Spleen (tissue), 11 donors: ENCODE results near the gene UQCRQ. TPM values are rescaled to one million over a fixed set of nuclear protein-coding genes. Genes with fewer than 3 reads are reported as not detected.

Experiments used
- DNase-seq: peaks from one replicate; pipeline ENCODE4 v3.0.0-alpha.2; 2020
- H3K27ac ChIP-seq, 8 donors: fragments of 200-600 bp; sonication (generic) in 7 of 8; 1 replicate in 4 of 8; 2 replicates in 4 of 8; pipeline versions ENCODE4 v1.5.0 to v1.8.0; 2016 to 2021; ENCODE audit warnings: inconsistent platforms in 4 of 8, mild to moderate bottlenecking in 4 of 8, moderate library complexity in 1 of 8
- H3K27me3 ChIP-seq, 7 donors: fragments of 200-600 bp; sonication (generic) in 6 of 7; replicated peaks in 1 of 7; 1 replicate in 4 of 7; 2 replicates in 3 of 7; pipeline versions ENCODE4 v1.5.0 to v1.8.0; 2016 to 2021; ENCODE audit warnings: inconsistent platforms in 3 of 7, mild to moderate bottlenecking in 1 of 7
- H3K36me3 ChIP-seq, 6 donors: fragments of 200-600 bp; sonication (generic) in 5 of 6; 1 replicate in 4 of 6; 2 replicates in 2 of 6; pipeline versions ENCODE4 v1.5.0 to v1.8.0; 2016 to 2021; ENCODE audit warnings: inconsistent platforms in 2 of 6
- H3K4me1 ChIP-seq, 6 donors: fragments of 200-600 bp; sonication (generic) in 5 of 6; 1 replicate in 3 of 6; 2 replicates in 3 of 6; pipeline versions ENCODE4 v1.5.0 to v1.8.0; 2016 to 2021; ENCODE audit warnings: inconsistent platforms in 3 of 6
- H3K4me3 ChIP-seq, 8 donors: fragments of 200-600 bp; sonication (generic) in 7 of 8; 1 replicate in 4 of 8; 2 replicates in 4 of 8; pipeline versions ENCODE4 v1.5.0 to v1.8.0; 2016 to 2021; ENCODE audit warnings: inconsistent platforms in 4 of 8, mild to moderate bottlenecking in 4 of 8, moderate library complexity in 2 of 8
- H3K9me3 ChIP-seq, 8 donors: fragments of 200-600 bp; sonication (generic) in 7 of 8; 1 replicate in 4 of 8; 2 replicates in 4 of 8; pipeline versions ENCODE4 v1.5.0 to v1.8.0; 2016 to 2021; ENCODE audit warnings: inconsistent platforms in 4 of 8
- CTCF ChIP-seq, 11 experiments: fragments of 200-600 bp in 7 of 11; fragments of 450-650 bp in 4 of 11; sonication (generic) in 4 of 11; IDR thresholded peaks in 8 of 11; conservative IDR thresholded peaks in 3 of 11; 1 replicate in 7 of 11; 2 replicates in 4 of 11; pipeline versions ENCODE4 v1.4.0 to v1.8.0; 2016 to 2021; ENCODE audit warnings: antibody characterized with exemption in 11 of 11, inconsistent platforms in 4 of 11, mild to moderate bottlenecking in 1 of 11
- POLR2A ChIP-seq, 3 donors: fragments of 450-650 bp; IDR thresholded peaks; one replicate each; pipeline ENCODE4 v1.5.1; 2017; ENCODE audit warnings: antibody characterized with exemption in 3 of 3, mild to moderate bottlenecking in 1 of 3
- POLR2AphosphoS5 ChIP-seq, 3 donors: sonication (generic); formaldehyde crosslinking; IDR thresholded peaks; one replicate each; pipeline ENCODE4 v1.5.1; 2017; ENCODE audit warnings: antibody characterized with exemption in 3 of 3
- WGBS, 5 donors: extraction: QIAGEN DNeasy Blood & Tissue Kit in 3 of 5; methylation state at CpG; one replicate each; pipeline versions ENCODE4 v1.1.5 to v1.1.7; 2013 to 2018; 5-methylcytosine and 5-hydroxymethylcytosine counted together
- intact Hi-C: fragments of 100-400 bp; cut with DNase I; formaldehyde crosslinking; loops from one replicate; pipeline ENCODE4 v1.15.0; 2023; ENCODE audit warnings: low total_unique reads
- polyA plus RNA-seq, 3 donors: library from polyadenylated mRNA; stranded (reverse); fragments of 200-250 nt; gene quantifications; one replicate each; pipeline ENCODE4 v1.2.1, GENCODE V29; 2013
- total RNA-seq, 7 donors: library from RNA; depleted of rRNA in 3 of 7; stranded (reverse); fragments of >200 nt in 3 of 7; fragmentation: NEBNext Ultra II Directional in 4 of 7; extraction: Animal tissue kit (Norgen Biotek cat#: 25700) in 4 of 7; gene quantifications; one replicate each; pipeline versions ENCODE4 v1.1.0 to v1.2.1, GENCODE V29; 2016 to 2021
- donor health status: healthy with polysubstance abuse.
- donor health status: DM: no; HTN: no; CAD: no; lungs with moderate emphysema.
- donor health status: DM: no; HTN: no; CAD: no.
- donor health status: Bipolar disorder and iron deficiency.
- donor health status: healthy.
- donor health status: DM: no; HTN: no; CAD: no.
- donor health status: DM: yes; HTN: yes; CAD: no.

The UQCRQ gene
- total and polyA plus RNA-seq, 10 donors, result 59.6 to 266 (median 164) TPM

DNA sequence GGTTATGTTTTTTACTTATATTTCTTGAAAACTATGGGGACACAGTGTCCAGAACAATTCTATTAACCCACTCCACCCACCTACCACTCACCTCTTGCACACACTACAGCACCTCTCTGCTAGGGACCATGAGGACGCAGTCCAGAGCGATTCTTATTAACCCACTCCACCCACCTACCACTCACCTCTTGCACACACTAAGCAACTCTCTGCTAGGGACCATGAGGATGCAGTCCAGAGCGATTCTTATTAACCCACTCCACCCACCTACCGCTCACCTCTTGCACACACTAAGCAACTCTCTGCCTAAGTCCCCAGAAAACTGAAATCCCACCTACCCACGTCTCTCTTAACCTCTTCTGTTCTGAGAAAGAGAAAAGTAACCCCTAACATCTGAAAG lies 33.8 kb upstream of the UQCRQ start:
- peaks cover 0 to 41% (median 12%) of the 10 kb centered on the region in 7 donors for H3K27me3 ChIP-seq
- H3K4me3 ChIP-seq, result no peak overlapping the region
- no peak for TF ChIP-seq POLR2A (IDR thresholded peaks at IDR 0.05)
- TF ChIP-seq POLR2AphosphoS5 (IDR thresholded peaks at IDR 0.05), result no peak
- DNase-seq, result no peak
- H3K36me3 ChIP-seq, result no peaks in the 10 kb centered on the region
- H3K9me3 ChIP-seq, result no peaks in the 10 kb centered on the region
- no peak overlapping the region for H3K27ac ChIP-seq
- WGBS, 5 donors, result 87 to 100% (median 92%) methylated on average over 5 of the region's 5 CpGs
- peaks cover 4 to 24% (median 19%) of the 10 kb centered on the region in 6 donors for H3K4me1 ChIP-seq
- intact Hi-C loops, result no loop called here

GRCh38 chr5:132834057-132834456 lies 32.4 kb upstream of the UQCRQ start:
- no peak for DNase-seq
- no peak overlapping the region for H3K27ac ChIP-seq
- intact Hi-C loops, result no loop called here
- H3K9me3 ChIP-seq, result no peaks in the 10 kb centered on the region
- H3K36me3 ChIP-seq, result no peaks in the 10 kb centered on the region
- no peak overlapping the region for H3K4me3 ChIP-seq
- 97 to 99% (median 98%) methylated on average over 3 of the region's 3 CpGs for WGBS, 5 donors
- H3K4me1 ChIP-seq, result peaks cover 4 to 22% (median 19%) of the 10 kb centered on the region in 6 donors
- TF ChIP-seq CTCF (IDR thresholded peaks at IDR 0.05 in 8 of 11, conservative IDR thresholded peaks at IDR 0.05 in 3 of 11) (no peak), POLR2AphosphoS5 (IDR thresholded peaks at IDR 0.05) (no peak), POLR2A (IDR thresholded peaks at IDR 0.05) (no peak)
- H3K27me3 ChIP-seq, result peaks cover 0 to 27% (median 12%) of the 10 kb centered on the region in 7 donors

DNA sequence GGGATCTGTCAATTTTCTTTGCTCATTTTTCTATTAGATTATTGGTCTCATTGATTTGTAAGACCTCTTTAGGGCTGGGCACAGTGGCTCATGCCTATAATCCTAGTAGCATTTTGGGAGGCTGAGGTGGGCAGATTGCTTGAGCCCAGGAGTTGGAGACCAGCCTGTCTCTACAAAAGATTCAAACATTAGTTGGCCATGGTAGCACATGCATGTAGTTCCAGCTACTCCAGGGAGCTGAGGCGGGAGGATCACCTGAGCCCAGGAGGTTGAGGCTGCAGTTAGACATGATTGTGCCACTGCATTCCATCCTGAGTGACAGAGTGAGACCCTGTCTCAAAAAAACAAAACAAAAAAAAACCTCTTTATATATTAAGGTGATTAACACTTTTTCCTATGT lies 29.6 kb upstream of the UQCRQ start:
- DNase-seq, result no peak
- Histone ChIP-seq H3K4me1 (peaks cover 0 to 10% (median 0%) of the 10 kb centered on the region in 6 donors), H3K9me3 (no peaks in the 10 kb centered on the region), H3K4me3 (no peak overlapping the region), H3K36me3 (no peaks in the 10 kb centered on the region), H3K27me3 (no peaks in the 10 kb centered on the region), H3K27ac (no peak overlapping the region)
- TF ChIP-seq CTCF (IDR thresholded peaks at IDR 0.05 in 8 of 11, conservative IDR thresholded peaks at IDR 0.05 in 3 of 11) (no peak), POLR2AphosphoS5 (IDR thresholded peaks at IDR 0.05) (no peak), POLR2A (IDR thresholded peaks at IDR 0.05) (no peak)
- intact Hi-C loops, result no loop called here
- WGBS, 5 donors, result 95 to 100% (median 96%) methylated on average over 1 of the region's 1 CpG

DNA sequence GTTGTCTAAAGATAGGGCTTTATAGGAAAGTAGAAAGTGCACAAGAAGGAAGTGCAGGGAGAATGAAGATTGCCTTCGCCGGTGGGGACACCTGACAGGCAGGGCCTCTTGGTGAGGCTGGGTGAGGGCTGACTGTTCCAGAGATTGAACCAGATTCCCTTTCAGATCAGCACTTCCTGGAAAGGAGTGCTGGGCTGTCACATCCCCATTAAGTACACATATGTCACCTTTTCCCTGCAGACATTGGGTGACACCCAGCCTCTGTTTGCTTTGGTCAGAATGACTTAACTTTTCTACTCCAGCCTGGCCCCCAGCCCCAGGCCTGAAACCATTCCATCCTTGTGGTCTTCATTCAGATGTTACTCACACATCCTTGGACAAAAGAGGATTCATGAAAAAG lies 28.6 kb upstream of the UQCRQ start:
- no peak for TF ChIP-seq POLR2A (IDR thresholded peaks at IDR 0.05)
- no peak for TF ChIP-seq POLR2AphosphoS5 (IDR thresholded peaks at IDR 0.05)
- no peak for TF ChIP-seq CTCF (IDR thresholded peaks at IDR 0.05 in 8 of 11, conservative IDR thresholded peaks at IDR 0.05 in 3 of 11)

More for the DNA sequence above, 28.6 kb upstream of the UQCRQ start:
- Histone ChIP-seq H3K27me3 (no peaks in the 10 kb centered on the region), H3K27ac (no peak overlapping the region), H3K9me3 (no peaks in the 10 kb centered on the region), H3K36me3 (no peaks in the 10 kb centered on the region), H3K4me3 (no peak overlapping the region), H3K4me1 (peaks cover 0 to 10% (median 0%) of the 10 kb centered on the region in 6 donors)
- intact Hi-C loops, result no loop called here
- 65 to 97% (median 76%) methylated on average over 2 of the region's 2 CpGs for WGBS, 5 donors
- DNase-seq, result no peak
